8988T (cell line): ENCODE measurements around the gene CCT8.
"Not testable (repeated sequence)": the region's sequence is repeated elsewhere in the genome, so short reads cannot be mapped to it uniquely, and the experiment has no call there.

Experiments
- DNase-seq: peaks from one replicate; pipeline ENCODE4 v3.0.0; 2011

The CCT8 gene

GRCh38 chr21:29011236-29011635, 62.2 kb downstream of the CCT8 start:
- not testable (repeated sequence) for DNase-seq

DNA sequence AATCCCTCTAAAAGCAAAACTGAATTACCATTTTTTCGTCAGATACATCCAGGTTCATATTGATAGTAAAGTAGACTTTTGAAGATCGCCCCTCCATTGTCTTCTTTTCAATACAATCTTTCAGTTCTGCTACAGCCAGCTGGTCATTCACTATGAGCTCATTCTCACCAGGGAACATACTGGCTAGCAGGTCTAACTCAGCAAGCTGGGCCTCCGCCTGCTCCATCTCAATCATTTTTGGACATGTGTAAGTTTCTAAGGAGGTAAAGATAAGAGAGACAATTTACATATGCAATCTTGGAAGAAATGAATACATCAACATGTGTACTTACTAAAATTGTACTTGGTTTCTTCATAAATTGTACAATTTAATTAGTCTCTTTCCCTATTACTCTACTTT, 65.1 kb downstream of the CCT8 start:
- DNase-seq, result no peak

GRCh38 chr21:29007810-29008209, 65.6 kb downstream of the CCT8 start:
- DNase-seq, result no peak

GRCh38 chr21:29007135-29007534, 66.3 kb downstream of the CCT8 start:
- DNase-seq, result no peak
